ENCODE measurements around the gene SIGLEC6.

SIGLEC6 gene

GRCh38 chr19:51472607-51473006 lies 58.9 kb downstream of the SIGLEC6 start:
- DNase-seq: no peak

- DNase-seq: no peak
Measured at GRCh38 chr19:51471527-51471926, 59.9 kb downstream of the SIGLEC6 start.

GRCh38 chr19:51470966-51471365 lies 60.5 kb downstream of the SIGLEC6 start:
- DNase-seq: no peak

DNA sequence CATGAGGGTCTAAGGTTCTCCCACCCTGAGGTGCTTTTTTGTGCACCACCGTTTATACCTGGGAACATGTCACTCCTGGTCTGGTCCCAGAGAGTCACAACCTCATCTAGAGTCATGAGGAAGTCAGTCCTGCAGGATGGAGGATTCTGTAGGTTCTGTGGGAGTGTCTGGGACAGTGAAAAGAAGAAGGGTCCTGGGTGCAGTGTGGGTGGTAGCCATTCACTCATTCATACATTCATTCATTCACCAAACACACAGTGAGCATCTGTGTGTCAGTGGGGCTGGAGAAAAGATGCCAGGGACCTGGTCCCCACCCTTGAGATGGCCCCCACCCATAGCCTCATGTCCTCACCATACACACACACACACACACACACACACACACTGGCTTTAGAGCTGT lies 61.8 kb downstream of the SIGLEC6 start:
- no peak for DNase-seq

GRCh38 chr19:51469162-51469561 lies 62.3 kb downstream of the SIGLEC6 start:
- no peak for DNase-seq

DNA sequence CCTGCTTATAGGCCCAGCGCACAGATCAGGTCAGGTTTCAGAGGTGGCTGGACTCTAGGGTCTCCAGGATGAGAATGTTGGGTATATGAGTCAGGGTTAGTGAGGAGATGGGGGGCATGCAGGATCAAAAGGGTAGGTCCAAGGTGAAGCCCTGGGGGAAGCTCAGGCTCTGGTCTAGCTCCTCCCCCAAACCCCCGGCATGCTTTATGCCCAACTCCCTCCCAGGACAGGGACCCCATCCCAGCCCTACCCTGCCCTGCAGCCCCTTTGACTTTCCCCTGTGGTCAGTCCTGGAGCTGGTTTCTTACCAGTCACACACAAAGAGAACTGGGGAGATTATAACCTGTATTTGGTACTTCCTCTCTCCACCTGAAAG lies 62.9 kb downstream of the SIGLEC6 start:
- DNase-seq: no peak

DNA sequence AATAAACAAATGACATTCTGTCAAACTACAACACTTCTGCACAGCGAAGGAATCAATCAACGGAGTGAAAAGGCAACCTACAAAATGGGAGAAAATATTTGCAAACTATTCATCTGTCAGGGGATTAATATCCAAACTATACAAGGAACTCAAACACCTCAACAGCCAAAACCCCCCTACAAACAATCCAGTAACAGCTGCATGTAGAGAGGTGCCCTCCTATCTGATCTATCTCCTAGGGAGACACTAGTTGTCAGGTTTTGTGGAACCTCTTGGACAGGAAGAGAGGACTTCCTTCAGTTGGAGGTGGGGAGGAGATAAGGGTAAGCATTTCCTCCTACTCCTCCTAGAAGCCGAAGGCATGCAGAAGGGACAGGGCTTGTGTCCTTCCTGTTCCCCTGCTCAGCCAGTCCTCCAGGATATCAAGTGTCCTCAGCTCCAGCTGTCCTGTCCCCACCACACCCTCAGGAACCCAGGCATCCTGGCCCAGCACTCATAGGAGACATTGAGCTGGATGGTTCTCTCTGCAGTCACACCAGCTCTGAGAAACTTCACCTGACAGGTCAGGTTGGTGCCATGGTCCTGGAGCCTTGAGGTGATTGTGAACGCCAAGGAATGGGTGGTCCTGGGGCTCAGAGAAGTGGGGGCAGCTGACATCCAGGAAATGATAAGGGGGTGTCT lies 63.5 kb downstream of the SIGLEC6 start:
- no peak for DNase-seq
